Hypothalamus (tissue), 51 donors: Measurements from ENCODE around the gene RPL37A.

Experiments used
- DNase-seq, 51 donors: peaks; one replicate each; lab custom pipeline; 2025; lab: John Stamatoyannopoulos, UW

The RPL37A gene

GRCh38 chr2:216498379-216499352 lies at the start of gene RPL37A:
Gene RPL37A, plus strand, starts transcription at chr2:216498844. Its CDS starts 31 bp downstream, at chr2:216498875.
- DNase-seq = peak; percentile 59 to 97 (median 86)

- no peak for DNase-seq
These were observed 48.3 kb upstream of the RPL37A start for GRCh38 chr2:216450346-216450745.

- no peak for DNase-seq
These were observed 47.9 kb upstream of the RPL37A start for GRCh38 chr2:216450784-216451183.

- no peak for DNase-seq
These were observed 44.6 kb upstream of the RPL37A start for GRCh38 chr2:216453955-216454614.

- no peak for DNase-seq
These were observed 35.5 kb upstream of the RPL37A start for GRCh38 chr2:216463148-216463547.

- DNase-seq = no peak
These were observed 34.4 kb upstream of the RPL37A start for GRCh38 chr2:216464104-216464720.

GRCh38 chr2:216465579-216466195 lies 33.0 kb upstream of the RPL37A start:
- no peak for DNase-seq

GRCh38 chr2:216467845-216468244 lies 30.8 kb upstream of the RPL37A start:
- DNase-seq = no peak

- no peak for DNase-seq
These were observed 29.0 kb upstream of the RPL37A start for GRCh38 chr2:216469661-216470060.

- no peak for DNase-seq
These were observed 25.5 kb upstream of the RPL37A start for GRCh38 chr2:216473187-216473586.

- peak in 1 of 51 donors; percentile 7 for DNase-seq
These were observed 23.5 kb upstream of the RPL37A start for GRCh38 chr2:216474925-216475670.

GRCh38 chr2:216475767-216476166 lies 22.9 kb upstream of the RPL37A start:
- no peak for DNase-seq

GRCh38 chr2:216477283-216478035 lies 21.2 kb upstream of the RPL37A start:
- no peak for DNase-seq

GRCh38 chr2:216478151-216478550 lies 20.5 kb upstream of the RPL37A start:
- peak in 11 of 51 donors; percentile 10 to 55 (median 21) for DNase-seq

GRCh38 chr2:216478791-216479190 lies 19.9 kb upstream of the RPL37A start:
- no peak for DNase-seq

GRCh38 chr2:216480221-216480620 lies 18.4 kb upstream of the RPL37A start:
- no peak for DNase-seq

GRCh38 chr2:216482640-216483039 lies 16.0 kb upstream of the RPL37A start:
- no peak for DNase-seq

- no peak for DNase-seq
These were observed 13.4 kb upstream of the RPL37A start for GRCh38 chr2:216485237-216485636.

GRCh38 chr2:216485745-216486144 lies 12.9 kb upstream of the RPL37A start:
- no peak for DNase-seq
